K562 (cell line): ENCODE measurements around the gene EIF5. TPM values are rescaled to one million over a fixed set of nuclear protein-coding genes. Genes with fewer than 3 reads are reported as not detected.

ENCODE experiments used
- CSDE1 ChIP-seq, 2 experiments: fragments of 450-650 bp; IDR thresholded peaks; 2 replicates each; pipeline ENCODE4 v1.6.1; 2016; ENCODE audit warnings: mild to moderate bottlenecking in 1 of 2
- CUX1 ChIP-seq: fragments of 200-800 bp; sonication (Bioruptor generic); IDR thresholded peaks from 2 replicates; pipeline ENCODE4 v1.6.1; 2016; ENCODE audit warnings: missing genetic modification characterization, missing compliant biosample characterization
- FIP1L1 ChIP-seq: fragments of 200-400 bp; formaldehyde crosslinking; IDR thresholded peaks from 2 replicates; pipeline ENCODE4 v1.6.1; 2018; ENCODE audit warnings: mild to moderate bottlenecking, low read depth, low read length; ENCODE audit not compliant: poor library complexity, severe bottlenecking
- HCFC1 ChIP-seq: IDR thresholded peaks from 2 replicates; pipeline ENCODE4 v1.6.1; 2012; ENCODE audit warnings: low read depth, low read length, improper control_type of control experiment
- NR1H2 ChIP-seq: sonication (generic); formaldehyde crosslinking; IDR thresholded peaks from 2 replicates; pipeline ENCODE4 v1.4.0; 2020; ENCODE audit warnings: mild to moderate bottlenecking, missing genetic modification reagents
- RBM34 ChIP-seq: fragments of 200-400 bp; formaldehyde crosslinking; IDR thresholded peaks from 2 replicates; pipeline ENCODE4 v1.6.1; 2018; ENCODE audit warnings: low read length, borderline replicate concordance; ENCODE audit not compliant: insufficient read depth
- SRSF3 ChIP-seq: fragments of 200-400 bp; formaldehyde crosslinking; IDR thresholded peaks from 2 replicates; pipeline ENCODE4 v1.6.1; 2016; ENCODE audit warnings: mild to moderate bottlenecking, low read length, moderate library complexity; ENCODE audit not compliant: insufficient read depth
- TAF15 ChIP-seq: fragments of 200-400 bp; formaldehyde crosslinking; IDR thresholded peaks from 2 replicates; pipeline ENCODE4 v1.6.1; 2017; ENCODE audit warnings: mild to moderate bottlenecking, low read depth, low read length, moderate library complexity
- TAF9B ChIP-seq: fragments of 450-650 bp; IDR thresholded peaks from 2 replicates; pipeline ENCODE4 v1.6.1; 2018; ENCODE audit warnings: mild to moderate bottlenecking; ENCODE audit not compliant: partially characterized antibody
- TFAM ChIP-seq: fragments of 250-450 bp; sonication (Bioruptor Pico); conservative IDR thresholded peaks from 2 replicates; pipeline ENCODE4 v1.5.0; 2021; ENCODE audit warnings: mild to moderate bottlenecking, moderate library complexity
- THRA ChIP-seq: fragments of 450-650 bp; IDR thresholded peaks from 2 replicates; pipeline ENCODE4 v1.6.1; 2017; ENCODE audit warnings: mild to moderate bottlenecking, moderate library complexity
- ZFP91 ChIP-seq: sonication (generic); formaldehyde crosslinking; IDR thresholded peaks from 2 replicates; pipeline ENCODE4 v1.8.0; 2022; ENCODE audit warnings: mild to moderate bottlenecking, missing genetic modification reagents
- ZNF184 ChIP-seq: sonication (generic); formaldehyde crosslinking; IDR thresholded peaks from 2 replicates; pipeline ENCODE4 v1.5.0; 2020; ENCODE audit warnings: missing genetic modification reagents
- ZNF75A ChIP-seq: fragments of 450-650 bp; formaldehyde crosslinking; IDR thresholded peaks from 2 replicates; pipeline ENCODE4 v1.4.0; 2020; ENCODE audit warnings: mild to moderate bottlenecking
- polyA plus RNA-seq, 8 experiments: library from polyadenylated mRNA; depleted of rRNA in 4 of 8; stranded (reverse) in 5 of 8; unstranded in 3 of 8; fragments of >200 nt; fragmentation: Nextera tagmentation in 2 of 8; fragmentation: Illumina TruSeq in 1 of 8; extraction: Ambion mirVana in 2 of 8; extraction: Trizol in 1 of 8; gene quantifications; 2 replicates each; pipeline versions ENCODE4 v1.2.1 to v1.2.3, GENCODE V29; 2011 to 2014; ENCODE audit warnings: inconsistent platforms in 1 of 8, missing spikeins in 1 of 8
- total RNA-seq, 7 experiments: library from RNA; depleted of rRNA in 6 of 7; stranded (reverse); fragments of >200 nt in 6 of 7; fragmentation: Illumina TruSeq in 2 of 7; extraction: Trizol in 2 of 7; gene quantifications; 2 replicates each; pipeline versions ENCODE4 v1.2.1 to v1.2.3, GENCODE V29; 2011 to 2021; ENCODE audit warnings: low replicate concordance in 1 of 7
- TF ChIP-seq, protein P1 (sequence below): fragments of 250-450 bp; sonication (Bioruptor Pico); IDR thresholded peaks from 2 replicates; pipeline ENCODE4 v1.8.0; 2022; ENCODE audit warnings: moderate library complexity, mild to moderate bottlenecking, inconsistent platforms
- TF ChIP-seq, protein P2 (sequence below): fragments of 250-450 bp; sonication (Bioruptor Pico); IDR thresholded peaks from 2 replicates; pipeline ENCODE4 v1.5.0; 2021; ENCODE audit warnings: mild to moderate bottlenecking, borderline replicate concordance

Gene EIF5
- total and polyA plus RNA-seq, 9 of the 15 experiments (the other 6 are each of a cell fraction or from before 2014, with no cell fraction given): 92.7 to 442 (median 190) TPM

DNA sequence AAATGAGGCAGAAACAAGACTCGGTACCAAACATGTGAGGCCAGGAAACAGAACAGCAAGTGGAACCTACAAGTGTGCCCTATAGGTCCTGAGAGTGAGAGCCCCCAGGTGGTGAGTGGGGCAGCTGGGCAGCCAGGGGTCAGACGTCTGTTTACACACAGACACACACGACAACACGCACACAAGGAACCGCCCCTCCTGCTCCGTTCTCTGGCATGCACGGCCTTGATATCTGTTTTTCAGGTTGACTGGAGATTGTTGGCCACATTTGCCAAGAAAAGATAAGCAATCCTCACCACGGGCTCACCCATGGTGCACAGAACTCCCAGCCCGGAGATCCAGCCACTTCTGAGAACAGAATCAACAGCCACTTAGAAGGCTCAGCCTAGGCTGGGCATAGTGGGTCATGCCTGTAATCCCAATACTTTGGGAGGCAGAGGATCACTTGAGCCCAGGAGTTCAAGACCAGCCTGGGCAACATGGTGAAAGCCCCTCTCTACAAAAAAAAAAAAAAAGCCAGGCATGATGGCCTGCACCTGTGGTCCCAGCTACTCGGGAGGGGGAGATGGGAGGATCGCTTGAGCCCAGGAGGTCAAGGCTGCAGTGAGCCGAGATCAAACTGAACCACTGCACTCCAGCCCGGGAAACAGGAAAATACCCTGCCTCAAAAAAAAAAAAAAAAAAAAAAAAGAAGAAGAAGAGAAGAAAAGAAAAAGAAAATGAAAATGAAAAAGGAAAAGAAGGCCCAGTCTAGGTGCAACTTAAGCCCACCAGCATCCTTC is 19.4 kb upstream of the EIF5 start (continued):
- TF ChIP-seq CSDE1 (IDR thresholded peaks at IDR 0.05): no peak
- no peak for TF ChIP-seq THRA
- TF ChIP-seq, protein P1, sequence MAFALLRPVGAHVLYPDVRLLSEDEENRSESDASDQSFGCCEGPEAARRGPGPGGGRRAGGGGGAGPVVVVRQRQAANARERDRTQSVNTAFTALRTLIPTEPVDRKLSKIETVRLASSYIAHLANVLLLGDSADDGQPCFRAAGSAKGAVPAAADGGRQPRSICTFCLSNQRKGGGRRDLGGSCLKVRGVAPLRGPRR (CRISPR knock-in tag): no peak
- no peak for TF ChIP-seq ZNF184
- no peak for TF ChIP-seq NR1H2 (CRISPR knock-in tag)
- TF ChIP-seq FIP1L1: no peak
- no peak for TF ChIP-seq CUX1 (CRISPR knock-in tag)
- TF ChIP-seq HCFC1: no peak
- TF ChIP-seq ZFP91: no peak
- TF ChIP-seq, protein P2, sequence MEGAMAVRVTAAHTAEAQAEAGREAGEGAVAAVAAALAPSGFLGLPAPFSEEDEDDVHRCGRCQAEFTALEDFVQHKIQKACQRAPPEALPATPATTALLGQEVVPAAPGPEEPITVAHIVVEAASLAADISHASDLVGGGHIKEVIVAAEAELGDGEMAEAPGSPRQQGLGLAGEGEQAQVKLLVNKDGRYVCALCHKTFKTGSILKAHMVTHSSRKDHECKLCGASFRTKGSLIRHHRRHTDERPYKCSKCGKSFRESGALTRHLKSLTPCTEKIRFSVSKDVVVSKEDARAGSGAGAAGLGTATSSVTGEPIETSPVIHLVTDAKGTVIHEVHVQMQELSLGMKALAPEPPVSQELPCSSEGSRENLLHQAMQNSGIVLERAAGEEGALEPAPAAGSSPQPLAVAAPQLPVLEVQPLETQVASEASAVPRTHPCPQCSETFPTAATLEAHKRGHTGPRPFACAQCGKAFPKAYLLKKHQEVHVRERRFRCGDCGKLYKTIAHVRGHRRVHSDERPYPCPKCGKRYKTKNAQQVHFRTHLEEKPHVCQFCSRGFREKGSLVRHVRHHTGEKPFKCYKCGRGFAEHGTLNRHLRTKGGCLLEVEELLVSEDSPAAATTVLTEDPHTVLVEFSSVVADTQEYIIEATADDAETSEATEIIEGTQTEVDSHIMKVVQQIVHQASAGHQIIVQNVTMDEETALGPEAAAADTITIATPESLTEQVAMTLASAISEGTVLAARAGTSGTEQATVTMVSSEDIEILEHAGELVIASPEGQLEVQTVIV (CRISPR knock-in tag): no peak
- no peak for TF ChIP-seq ZNF75A (CRISPR knock-in tag)
- no peak for TF ChIP-seq RBM34
- TF ChIP-seq TFAM: no peak
- no peak for TF ChIP-seq TAF15
- TF ChIP-seq TAF9B: no peak
- TF ChIP-seq SRSF3: no peak
